ENCODE data around the gene POMT1.
"Not testable (repeated sequence)": the region's sequence is repeated elsewhere in the genome, so short reads cannot be mapped to it uniquely, and the experiment has no call there.

GRCh38 chr9:131472085-131472484 lies 30.6 kb upstream of the POMT1 start:
- not testable (repeated sequence) for TF ChIP-seq CTCF, POLR2A (IDR thresholded peaks at IDR 0.05)
